GM12891 (cell line): ENCODE results near the gene CHI3L2.

ENCODE experiments used
- PAX5 ChIP-seq: IDR thresholded peaks from 2 replicates; pipeline ENCODE4 v1.6.1; 2011; ENCODE audit warnings: low read length, moderate library complexity, mild to moderate bottlenecking; ENCODE audit not compliant: insufficient read depth, severe bottlenecking
- POLR2A ChIP-seq: IDR thresholded peaks from 2 replicates; pipeline ENCODE4 v1.6.1; 2011; ENCODE audit warnings: low read depth, low read length, control low read depth
- POLR2AphosphoS5 ChIP-seq: IDR thresholded peaks from 2 replicates; pipeline ENCODE4 v1.6.1; 2011; ENCODE audit warnings: low read depth, low read length, control low read depth
- TAF1 ChIP-seq: IDR thresholded peaks from 2 replicates; pipeline ENCODE4 v1.6.1; 2011; ENCODE audit warnings: low read depth, low read length, control low read depth

- TF ChIP-seq POLR2AphosphoS5 (no peak), POLR2A (no peak), TAF1 (no peak), PAX5 (no peak)
These were observed 27.4 kb upstream of the CHI3L2 start, which contains the start of gene DENND2D for GRCh38 chr1:111199881-111200801.
